CD8-positive, alpha-beta memory T cell (primary cell): ENCODE measurements around the gene SCTR. TPM values are rescaled to one million over a fixed set of nuclear protein-coding genes. Genes with fewer than 3 reads are reported as not detected.

Source experiments
- CTCF ChIA-PET: fragments of 350-600 bp; sonication (Branson Sonifier 250); formaldehyde crosslinking; loops from one replicate; lab custom pipeline; 2021; ENCODE audit warnings: antibody characterized with exemption; lab: Charles Lee
- POLR2A ChIA-PET: fragments of 350-600 bp; sonication (Branson Sonifier 250); formaldehyde crosslinking; loops from one replicate; lab custom pipeline; 2021; ENCODE audit warnings: antibody characterized with exemption; lab: Charles Lee
- DNase-seq, 5 donors: peaks; one replicate each; pipeline versions ENCODE4 v3.0.0 to v3.0.0-alpha.2; 2020 to 2022; ENCODE audit warnings: mixed read lengths in 1 of 5
- H3K27ac ChIP-seq: one replicate; pipeline ENCODE4 v1.7.0; 2013; ENCODE audit warnings: low read depth, mild to moderate bottlenecking, low read length, moderate library complexity
- H3K27me3 ChIP-seq: 2 replicates; pipeline ENCODE4 v1.7.0; 2013; ENCODE audit warnings: low read length, mild to moderate bottlenecking; ENCODE audit not compliant: insufficient read depth, poor library complexity, severe bottlenecking
- H3K36me3 ChIP-seq: 2 replicates; pipeline ENCODE4 v1.7.0; 2013; ENCODE audit warnings: mild to moderate bottlenecking, low read length, moderate library complexity; ENCODE audit not compliant: insufficient read depth
- H3K4me1 ChIP-seq: 2 replicates; pipeline ENCODE4 v1.7.0; 2013; ENCODE audit warnings: mild to moderate bottlenecking, low read length, moderate library complexity; ENCODE audit not compliant: insufficient read depth
- H3K4me3 ChIP-seq: 2 replicates; pipeline ENCODE4 v1.7.0; 2013; ENCODE audit warnings: mild to moderate bottlenecking, low read length
- H3K9me3 ChIP-seq: 2 replicates; pipeline ENCODE4 v1.7.0; 2013; ENCODE audit warnings: mild to moderate bottlenecking, low read length
- H3K27ac Mint-ChIP-seq, 8 donors: one replicate each; pipeline ENCODE4 v1.8.0; 2020 to 2021; ENCODE audit warnings: mixed read lengths in 8 of 8, mild to moderate bottlenecking in 6 of 8, inconsistent platforms in 3 of 8, moderate library complexity in 3 of 8
- H3K27me3 Mint-ChIP-seq, 2 donors: one replicate each; pipeline ENCODE4 v1.8.0; 2020 to 2021; ENCODE audit warnings: mixed read lengths in 2 of 2, mild to moderate bottlenecking in 1 of 2, moderate library complexity in 1 of 2
- H3K36me3 Mint-ChIP-seq, 3 donors: one replicate each; pipeline ENCODE4 v1.8.0; 2020 to 2021; ENCODE audit warnings: mixed read lengths in 3 of 3, inconsistent platforms in 1 of 3, mild to moderate bottlenecking in 1 of 3
- H3K4me1 Mint-ChIP-seq, 3 donors: one replicate each; pipeline ENCODE4 v1.8.0; 2020 to 2021; ENCODE audit warnings: mixed read lengths in 3 of 3, inconsistent platforms in 1 of 3, mild to moderate bottlenecking in 1 of 3
- H3K4me3 Mint-ChIP-seq, 7 donors: one replicate each; pipeline ENCODE4 v1.8.0; 2020 to 2021; ENCODE audit warnings: mixed read lengths in 7 of 7, mild to moderate bottlenecking in 6 of 7, moderate library complexity in 4 of 7, inconsistent platforms in 2 of 7
- H3K9me3 Mint-ChIP-seq, 5 donors: one replicate each; pipeline ENCODE4 v1.8.0; 2020 to 2022; ENCODE audit warnings: mixed read lengths in 5 of 5, mild to moderate bottlenecking in 3 of 5, moderate library complexity in 2 of 5, inconsistent platforms in 1 of 5
- polyA plus RNA-seq: library from polyadenylated mRNA; unstranded; fragments of 300-500 nt; fragmentation: Illumina TruSeq; gene quantifications from one replicate; pipeline ENCODE4 v1.2.3, GENCODE V29; 2021
- total RNA-seq, 2 experiments: library from RNA; stranded (reverse); gene quantifications; one replicate each; pipeline ENCODE4 v1.2.3, GENCODE V29; 2021

Gene SCTR
- total and polyA plus RNA-seq, 3 experiments from 2014 or later = not detected

- Histone ChIP-seq H3K4me3 (no peak overlapping the region), H3K36me3 (no peaks in the 10 kb centered on the region), H3K27me3 (no peaks in the 10 kb centered on the region), H3K27ac (no peak overlapping the region), H3K4me1 (no peaks in the 10 kb centered on the region), H3K9me3 (no peaks in the 10 kb centered on the region)
- Mint-ChIP-seq H3K4me1 (no peaks in the 10 kb centered on the region), H3K4me3 (no peak overlapping the region), H3K27ac (peak overlapping the region in 2 of 8 donors; percentile 34 to 85), H3K36me3 (no peaks in the 10 kb centered on the region), H3K9me3 (no peaks in the 10 kb centered on the region), H3K27me3 (peaks cover 17 to 20% of the 10 kb centered on the region in 2 donors)
- ChIA-PET POLR2A (no interaction called here), CTCF (no interaction called here)
- no peak for DNase-seq
Measured at GRCh38 chr2:119478188-119478977, 45.9 kb downstream of the SCTR start.

- H3K27me3 Mint-ChIP-seq = peaks cover 16 to 20% of the 10 kb centered on the region in 2 donors
- H3K4me3 Mint-ChIP-seq = no peak overlapping the region
- Histone ChIP-seq H3K27ac (no peak overlapping the region), H3K4me3 (no peak overlapping the region), H3K4me1 (no peaks in the 10 kb centered on the region), H3K27me3 (no peaks in the 10 kb centered on the region), H3K9me3 (no peaks in the 10 kb centered on the region), H3K36me3 (no peaks in the 10 kb centered on the region)
- no peaks in the 10 kb centered on the region for H3K36me3 Mint-ChIP-seq
- no peak for DNase-seq
- ChIA-PET POLR2A (no interaction called here), CTCF (interaction anchor here (1.0 to 2.2 kb wide), 2 partner anchors 595 to 1431 kb away, joined by 3 to 8 read pairs; no protein-coding TSS in a partner anchor)
- H3K4me1 Mint-ChIP-seq = no peaks in the 10 kb centered on the region
- no peaks in the 10 kb centered on the region for H3K9me3 Mint-ChIP-seq
- H3K27ac Mint-ChIP-seq = no peak overlapping the region
Measured at GRCh38 chr2:119477113-119477505, 47.2 kb downstream of the SCTR start.

- Histone ChIP-seq H3K9me3 (no peaks in the 10 kb centered on the region), H3K27ac (no peak overlapping the region), H3K4me1 (no peaks in the 10 kb centered on the region), H3K36me3 (no peaks in the 10 kb centered on the region), H3K4me3 (no peak overlapping the region), H3K27me3 (no peaks in the 10 kb centered on the region)
- peak in 4 of 5 donors; percentile 4 to 11 (median 10) for DNase-seq
- Mint-ChIP-seq H3K36me3 (no peaks in the 10 kb centered on the region), H3K9me3 (no peaks in the 10 kb centered on the region), H3K4me3 (no peak overlapping the region), H3K27ac (no peak overlapping the region), H3K27me3 (peaks cover 16 to 20% of the 10 kb centered on the region in 2 donors), H3K4me1 (no peaks in the 10 kb centered on the region)
- ChIA-PET POLR2A (no interaction called here), CTCF (interaction anchor here (1.0 to 2.2 kb wide), 2 partner anchors 594 to 1430 kb away, joined by 3 to 8 read pairs; no protein-coding TSS in a partner anchor)
Measured at GRCh38 chr2:119476301-119477112, 47.8 kb downstream of the SCTR start.

- Histone ChIP-seq H3K4me1 (no peaks in the 10 kb centered on the region), H3K27ac (no peak overlapping the region), H3K27me3 (no peaks in the 10 kb centered on the region), H3K9me3 (no peaks in the 10 kb centered on the region), H3K36me3 (no peaks in the 10 kb centered on the region), H3K4me3 (no peak overlapping the region)
- Mint-ChIP-seq H3K27me3 (peaks cover 13 to 20% of the 10 kb centered on the region in 2 donors), H3K4me1 (no peaks in the 10 kb centered on the region), H3K36me3 (no peaks in the 10 kb centered on the region), H3K4me3 (no peak overlapping the region), H3K9me3 (no peaks in the 10 kb centered on the region), H3K27ac (no peak overlapping the region)
- CTCF ChIA-PET = interaction anchor here (2.2 kb wide), 1 partner anchor 594 kb away, joined by 8 read pairs; no protein-coding TSS in a partner anchor
- POLR2A ChIA-PET = no interaction called here
- DNase-seq = no peak
Measured at GRCh38 chr2:119475857-119476244, 48.4 kb downstream of the SCTR start.

GRCh38 chr2:119475225-119475856 is 48.9 kb downstream of the SCTR start:
- peaks cover 11 to 20% of the 10 kb centered on the region in 2 donors for H3K27me3 Mint-ChIP-seq
- no peaks in the 10 kb centered on the region for H3K36me3 ChIP-seq
- H3K4me1 ChIP-seq = no peaks in the 10 kb centered on the region
- ChIA-PET POLR2A (no interaction called here), CTCF (interaction anchor here (2.2 kb wide), 1 partner anchor 593 kb away, joined by 8 read pairs; no protein-coding TSS in a partner anchor)
- no peaks in the 10 kb centered on the region for H3K4me1 Mint-ChIP-seq
- H3K36me3 Mint-ChIP-seq = no peaks in the 10 kb centered on the region
- no peak overlapping the region for H3K4me3 Mint-ChIP-seq
- H3K27me3 ChIP-seq = no peaks in the 10 kb centered on the region
- no peak overlapping the region for H3K27ac ChIP-seq
- no peaks in the 10 kb centered on the region for H3K9me3 Mint-ChIP-seq
- H3K4me3 ChIP-seq = no peak overlapping the region
- no peak for DNase-seq
- no peaks in the 10 kb centered on the region for H3K9me3 ChIP-seq
- no peak overlapping the region for H3K27ac Mint-ChIP-seq

GRCh38 chr2:119474371-119475224 is 49.7 kb downstream of the SCTR start:
- Histone ChIP-seq H3K4me3 (no peak overlapping the region), H3K4me1 (no peaks in the 10 kb centered on the region), H3K27me3 (no peaks in the 10 kb centered on the region), H3K9me3 (no peaks in the 10 kb centered on the region), H3K36me3 (no peaks in the 10 kb centered on the region), H3K27ac (no peak overlapping the region)
- Mint-ChIP-seq H3K4me3 (no peak overlapping the region), H3K27me3 (peaks cover 7 to 20% of the 10 kb centered on the region in 2 donors), H3K9me3 (no peaks in the 10 kb centered on the region), H3K4me1 (no peaks in the 10 kb centered on the region), H3K36me3 (no peaks in the 10 kb centered on the region), H3K27ac (no peak overlapping the region)
- ChIA-PET CTCF (no interaction called here), POLR2A (no interaction called here)
- no peak for DNase-seq

- H3K4me3 ChIP-seq = no peak overlapping the region
- H3K4me1 ChIP-seq = no peaks in the 10 kb centered on the region
- H3K36me3 ChIP-seq = no peaks in the 10 kb centered on the region
- DNase-seq = no peak
- H3K9me3 Mint-ChIP-seq = no peaks in the 10 kb centered on the region
- H3K9me3 ChIP-seq = no peaks in the 10 kb centered on the region
- peaks cover 5 to 20% of the 10 kb centered on the region in 2 donors for H3K27me3 Mint-ChIP-seq
- no peaks in the 10 kb centered on the region for H3K4me1 Mint-ChIP-seq
- no peaks in the 10 kb centered on the region for H3K27me3 ChIP-seq
- no peak overlapping the region for H3K4me3 Mint-ChIP-seq
- POLR2A ChIA-PET = no interaction called here
- CTCF ChIA-PET = no interaction called here
- no peaks in the 10 kb centered on the region for H3K36me3 Mint-ChIP-seq
- no peak overlapping the region for H3K27ac ChIP-seq
- no peak overlapping the region for H3K27ac Mint-ChIP-seq
Measured at GRCh38 chr2:119473621-119474370, 50.5 kb downstream of the SCTR start.
